GM18519 (cell line): Measurements from ENCODE around the gene SLC48A1.

Experiments used
- ATAC-seq: cut with Tn5 transposase; IDR thresholded peaks from one replicate; pipeline ENCODE4 v1.9.1; 2021; ENCODE audit warnings: mild to moderate bottlenecking, moderate library complexity; ENCODE audit not compliant: unreplicated experiment, low FRiP score

The SLC48A1 gene

GRCh38 chr12:47774663-47775062, 1.6 kb downstream of the SLC48A1 start:
- no peak for ATAC-seq

- no peak for ATAC-seq
Observed at GRCh38 chr12:47775100-47775911, 2.3 kb downstream of the SLC48A1 start.

GRCh38 chr12:47776471-47777143, 3.6 kb downstream of the SLC48A1 start:
- ATAC-seq: no peak

GRCh38 chr12:47777151-47777550, 4.1 kb downstream of the SLC48A1 start:
- no peak for ATAC-seq

- ATAC-seq: no peak
Observed at GRCh38 chr12:47777741-47778558, 4.9 kb downstream of the SLC48A1 start.

- ATAC-seq: no peak
Observed at GRCh38 chr12:47778881-47779280, 5.8 kb downstream of the SLC48A1 start.

GRCh38 chr12:47779301-47779942, 6.4 kb downstream of the SLC48A1 start:
- peak; percentile 68 for ATAC-seq

- ATAC-seq: no peak
Observed at GRCh38 chr12:47779943-47780504, 7.0 kb downstream of the SLC48A1 start.

- no peak for ATAC-seq
Observed at GRCh38 chr12:47781479-47782371, 8.7 kb downstream of the SLC48A1 start.

- no peak for ATAC-seq
Observed at GRCh38 chr12:47782372-47782770, 9.3 kb downstream of the SLC48A1 start.

GRCh38 chr12:47783024-47783755, 10.2 kb downstream of the SLC48A1 start:
- ATAC-seq: no peak

- no peak for ATAC-seq
Observed at GRCh38 chr12:47783821-47784819, 11.1 kb downstream of the SLC48A1 start.

GRCh38 chr12:47785036-47785886, 12.2 kb downstream of the SLC48A1 start:
- no peak for ATAC-seq

GRCh38 chr12:47785887-47786661, 13.0 kb downstream of the SLC48A1 start:
- no peak for ATAC-seq

GRCh38 chr12:47786662-47787280, 13.7 kb downstream of the SLC48A1 start:
- no peak for ATAC-seq
